HG02610 (cell line): ENCODE results near the gene TYMP.

Experiments used
- ATAC-seq: cut with Tn5 transposase; IDR thresholded peaks from one replicate; pipeline ENCODE4 v1.9.1; 2021; ENCODE audit warnings: mild to moderate bottlenecking, moderate library complexity; ENCODE audit not compliant: unreplicated experiment

TYMP gene

DNA sequence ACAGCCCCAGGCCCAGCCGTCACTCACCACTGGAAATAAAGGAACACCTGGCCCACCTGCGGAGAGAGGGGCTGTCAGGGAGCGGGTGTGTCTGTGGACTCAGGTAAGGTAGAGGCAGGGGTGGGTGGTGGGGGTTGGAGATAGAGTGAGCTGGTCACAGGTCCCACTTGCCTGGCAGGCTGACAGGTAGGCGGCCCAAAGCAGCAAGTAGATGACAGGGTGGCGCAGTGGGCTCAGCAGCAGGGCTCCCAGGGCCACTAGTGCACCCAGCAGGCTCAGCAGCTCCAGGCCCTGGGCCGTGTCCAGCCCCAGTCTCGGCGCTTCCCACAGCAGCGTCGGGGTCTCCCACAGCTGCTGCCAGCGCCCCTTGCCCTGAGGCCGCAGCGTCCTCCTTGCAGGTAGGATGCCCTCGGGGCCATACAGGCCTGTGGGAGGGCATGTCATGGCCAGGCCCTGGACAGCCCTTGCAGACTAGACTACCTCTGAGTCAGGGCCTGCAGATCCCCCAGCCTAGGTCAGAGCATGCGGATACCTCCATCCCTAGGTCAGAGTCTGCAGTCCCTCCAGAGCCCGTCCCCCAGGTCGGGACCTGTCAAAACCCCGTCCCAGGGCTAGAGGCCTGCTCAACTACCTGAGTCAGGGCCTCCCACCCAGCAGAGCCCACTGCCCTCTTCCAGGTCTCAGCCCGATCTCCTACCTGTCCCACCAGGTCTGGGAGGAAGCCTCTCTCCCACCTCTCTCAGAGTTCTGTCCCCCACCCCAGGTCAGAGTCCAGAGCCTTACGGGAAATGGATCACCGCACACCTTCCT lies 23.0 kb downstream of the TYMP start:
- no peak for ATAC-seq

DNA sequence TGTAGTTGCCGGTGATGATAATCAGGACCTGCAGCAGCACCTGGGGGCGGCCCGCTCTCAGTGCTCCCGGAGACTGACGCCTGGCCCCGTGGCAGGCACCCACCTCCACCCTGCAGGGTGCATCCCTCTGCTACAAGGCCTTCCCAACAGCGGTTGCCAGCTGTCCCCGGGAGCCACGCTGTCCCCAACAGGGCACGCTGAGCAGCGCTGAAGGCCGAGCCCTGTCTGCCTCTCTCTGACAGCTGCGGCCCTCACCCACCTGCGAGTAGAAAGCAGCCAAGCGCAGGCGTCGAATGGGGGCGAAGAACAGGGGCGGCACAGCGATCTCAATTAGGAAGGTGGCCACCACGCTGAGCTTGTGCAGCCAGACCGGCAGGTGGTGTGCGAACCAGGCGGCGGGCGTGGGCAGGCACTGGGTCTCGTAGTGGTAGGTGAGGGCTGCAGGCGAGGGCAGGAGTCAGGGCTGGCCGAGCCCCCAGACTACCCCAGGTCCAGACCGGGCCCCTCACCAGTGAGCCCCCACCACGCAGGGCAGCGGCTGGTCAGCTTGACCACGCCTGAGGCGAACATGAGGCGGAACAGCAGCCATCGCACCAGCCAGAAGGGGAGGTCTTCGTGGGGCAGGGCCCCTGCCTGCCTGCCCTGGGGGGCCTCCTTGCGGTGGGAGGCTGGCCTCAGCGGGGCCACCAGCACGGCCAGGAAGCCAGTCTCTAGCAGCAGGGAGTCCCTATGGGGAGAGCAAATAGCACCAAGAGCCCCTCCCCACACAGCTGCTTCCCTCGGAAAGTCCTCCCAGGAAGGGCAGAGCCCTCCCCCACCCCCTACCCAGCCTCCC lies 23.8 kb downstream of the TYMP start:
- no peak for ATAC-seq

DNA sequence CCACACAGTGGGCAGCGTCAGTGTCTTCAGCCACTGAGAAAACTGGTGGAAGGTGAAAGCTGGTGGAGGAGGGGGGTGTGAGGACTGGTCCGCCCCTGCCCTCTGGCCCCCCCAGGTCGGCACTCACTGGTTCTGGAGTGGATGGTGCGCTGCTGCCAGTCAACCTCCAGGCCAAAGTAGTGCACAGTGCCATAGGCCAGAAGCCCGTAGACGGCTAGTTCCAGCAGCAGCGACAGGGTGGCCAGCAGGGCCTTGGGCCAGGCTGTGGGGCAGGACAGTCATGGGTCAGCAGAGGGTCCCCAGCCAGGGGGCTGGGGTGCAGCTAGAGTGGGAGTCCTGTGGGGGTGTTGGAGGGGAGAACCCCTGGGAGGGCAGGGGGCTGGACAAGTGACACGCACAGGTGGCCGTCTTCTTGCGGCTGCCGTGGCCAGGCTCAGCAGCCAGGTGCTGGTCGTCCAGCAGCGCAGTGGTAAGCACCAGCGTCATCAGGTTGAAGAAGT lies 24.5 kb downstream of the TYMP start:
- ATAC-seq: no peak

DNA sequence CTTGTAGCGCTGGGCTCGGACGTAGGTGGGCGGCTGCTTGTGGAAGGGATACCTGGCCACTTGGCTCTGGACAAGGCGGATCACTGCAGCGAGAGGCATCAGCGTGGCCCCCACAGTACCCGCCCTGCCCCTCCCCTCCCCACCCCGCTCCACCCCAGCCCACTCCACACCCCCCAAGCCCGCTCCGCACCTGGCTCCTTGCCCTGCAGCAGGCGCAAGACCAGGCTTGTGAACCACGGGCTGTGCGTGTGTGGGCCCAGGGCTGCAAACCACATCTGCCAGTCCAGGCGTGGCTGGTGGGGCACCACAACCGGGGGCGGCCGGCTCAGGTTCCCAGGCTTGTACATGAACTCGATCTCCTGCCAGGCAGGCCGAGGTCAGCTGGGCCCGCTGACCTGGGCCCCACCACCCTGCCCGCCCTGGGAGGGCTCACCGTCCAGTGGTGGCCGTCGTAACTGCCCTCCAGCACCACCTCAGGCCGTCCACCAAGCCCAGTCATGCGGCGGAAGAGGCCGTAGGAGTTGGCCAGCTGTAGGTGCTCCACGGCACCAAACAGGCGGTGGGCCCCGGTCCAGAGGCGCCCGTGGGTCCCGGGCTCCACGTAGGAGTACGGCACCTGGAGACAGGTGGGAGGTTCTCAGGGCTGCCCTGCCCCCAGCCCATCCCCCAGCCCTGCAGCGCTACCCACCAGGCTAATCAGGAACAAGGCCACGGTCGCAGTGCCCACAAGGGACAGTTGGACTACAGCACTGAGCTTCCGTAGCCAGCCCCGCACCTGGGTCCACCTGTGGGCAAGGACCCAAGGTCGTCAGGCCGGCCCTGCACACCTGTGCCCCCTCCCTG lies 25.2 kb downstream of the TYMP start:
- ATAC-seq: no peak

DNA sequence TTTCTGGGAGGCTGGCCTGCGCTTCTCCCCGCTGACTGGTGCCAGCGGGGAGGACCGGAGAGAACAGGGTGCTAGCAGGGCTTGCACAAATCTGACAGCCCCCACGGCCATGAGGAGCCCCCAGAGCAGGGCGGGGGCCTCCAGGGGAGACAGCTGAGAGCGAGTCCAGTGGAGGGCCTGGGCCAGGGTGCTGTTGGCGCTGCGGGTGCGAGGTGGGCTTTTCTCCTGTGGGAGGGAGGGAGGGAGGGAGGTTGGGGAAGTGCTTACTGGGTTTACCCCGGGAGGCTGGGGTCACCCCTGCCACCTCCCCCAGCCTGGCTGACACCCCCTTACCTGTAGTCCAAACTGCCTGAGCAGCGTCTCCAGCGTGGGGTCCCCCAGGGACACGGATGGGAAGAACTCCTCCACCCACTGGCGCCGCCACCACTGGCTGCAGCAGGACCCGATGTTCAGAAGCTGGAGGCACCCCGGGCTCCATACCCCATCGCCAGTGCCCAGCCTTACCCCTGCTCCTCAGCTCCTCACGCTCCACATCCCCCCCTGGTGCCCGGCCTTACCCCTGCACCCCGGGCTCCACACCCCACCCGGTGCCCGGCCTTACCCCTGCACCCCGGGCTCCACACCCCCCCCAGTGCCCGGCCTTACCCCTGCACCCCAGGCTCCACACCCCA lies 26.2 kb downstream of the TYMP start:
- no peak for ATAC-seq

DNA sequence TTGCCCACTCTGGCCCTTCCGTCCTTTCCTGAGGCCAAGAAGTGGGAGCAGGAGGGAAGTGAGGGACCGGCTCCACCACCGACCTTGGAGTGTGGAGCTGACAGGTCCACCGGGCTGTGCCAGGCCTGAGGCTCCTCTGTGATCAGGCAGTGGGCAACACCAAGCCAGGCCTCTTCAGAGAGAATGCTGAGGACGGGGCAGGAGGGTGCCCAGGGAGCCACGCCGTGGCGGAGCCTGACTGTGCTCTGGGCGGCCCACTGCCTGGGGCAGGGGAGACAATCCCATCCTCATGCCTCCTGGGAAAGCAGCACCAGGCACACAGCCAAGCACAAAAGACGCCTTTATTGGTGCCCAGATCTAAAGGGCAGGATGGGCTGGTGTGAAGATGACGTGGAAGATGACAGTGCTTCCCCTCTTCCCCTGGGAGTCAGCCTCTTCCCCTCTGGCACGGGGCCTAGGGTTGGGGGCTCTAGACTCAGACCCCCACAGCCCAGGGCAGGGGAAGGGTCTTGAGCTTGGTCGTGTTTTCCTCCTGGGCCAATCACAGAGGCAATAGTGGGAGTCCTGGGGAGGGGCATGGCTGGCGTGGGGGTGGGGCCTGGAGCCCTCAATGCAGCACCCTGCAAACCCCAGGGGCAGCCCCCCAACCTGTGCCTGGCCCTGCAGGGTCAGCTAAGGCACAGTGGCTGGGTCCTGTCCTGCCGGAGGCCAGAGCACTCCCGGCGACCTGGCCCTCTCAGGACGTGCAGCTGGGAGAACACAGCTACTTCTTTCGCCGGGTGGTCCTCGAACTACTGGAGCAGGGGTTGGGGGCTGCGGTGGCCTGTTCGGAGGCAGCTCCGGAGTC lies 27.0 kb downstream of the TYMP start:
- ATAC-seq: no peak

DNA sequence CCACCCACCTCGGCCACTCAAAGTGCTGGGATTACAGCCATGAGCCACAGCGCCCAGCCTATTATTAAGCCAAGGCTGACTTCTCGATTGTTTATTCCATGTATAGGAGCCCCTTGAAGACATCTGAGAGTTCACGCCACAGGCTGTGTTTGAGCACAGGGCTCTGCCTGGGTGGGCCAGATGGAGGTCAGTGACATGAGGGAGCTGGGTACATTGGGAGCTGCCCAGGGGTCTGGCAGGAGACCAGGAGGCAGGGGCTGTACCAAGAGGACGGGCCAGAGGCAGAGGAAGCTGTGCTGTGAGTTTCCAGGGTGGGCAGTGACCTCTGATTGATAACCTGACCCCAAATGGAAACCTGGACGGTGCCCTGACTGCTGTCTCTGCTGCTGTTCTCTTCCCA lies 27.7 kb downstream of the TYMP start:
- no peak for ATAC-seq

DNA sequence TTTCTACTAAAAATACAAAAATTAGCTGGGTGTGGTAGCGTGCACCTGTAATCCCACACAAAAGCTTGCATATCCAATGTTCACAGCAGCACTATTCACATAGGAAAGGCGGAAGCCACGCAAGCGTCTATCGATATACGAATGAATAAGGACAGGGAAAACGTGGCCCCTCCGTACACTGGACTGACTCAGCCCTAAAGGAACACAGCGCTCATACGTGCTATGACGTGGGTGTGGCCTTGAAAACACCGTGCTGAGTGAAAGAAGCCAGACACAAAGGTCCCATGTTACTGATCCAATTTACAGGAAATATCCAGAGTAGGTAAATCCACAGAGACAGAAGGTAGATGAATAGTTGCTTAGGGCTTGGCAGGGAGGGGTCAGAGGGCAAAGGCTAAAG lies 29.4 kb downstream of the TYMP start:
- ATAC-seq: no peak

DNA sequence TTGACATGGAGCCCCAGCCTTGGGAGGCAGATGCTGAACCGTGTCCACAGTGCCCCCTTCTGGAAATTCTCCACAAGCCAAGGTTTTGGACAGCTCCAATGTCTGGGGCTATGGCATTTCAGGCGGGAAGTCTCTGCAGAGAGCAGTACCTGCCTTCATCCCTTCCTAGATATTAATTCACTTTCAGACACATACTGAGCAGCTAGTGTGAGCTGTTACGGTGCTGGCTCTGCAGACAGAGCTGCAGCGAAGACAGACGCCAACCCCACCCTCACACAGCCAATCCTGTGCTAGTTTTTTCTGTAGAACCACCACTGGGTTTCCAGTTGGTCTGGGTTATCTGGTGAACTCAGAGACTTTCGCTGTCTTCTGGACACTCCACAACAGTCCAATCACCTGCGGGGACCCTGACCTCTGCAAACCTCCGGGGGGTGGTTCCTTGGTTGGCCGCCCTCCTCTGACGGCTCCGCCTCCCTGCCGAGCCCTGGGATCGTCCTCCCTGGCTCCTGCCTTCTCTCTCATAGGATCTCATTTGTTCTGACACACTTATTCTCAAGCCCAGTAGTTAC lies 31.4 kb downstream of the TYMP start:
- ATAC-seq: no peak

DNA sequence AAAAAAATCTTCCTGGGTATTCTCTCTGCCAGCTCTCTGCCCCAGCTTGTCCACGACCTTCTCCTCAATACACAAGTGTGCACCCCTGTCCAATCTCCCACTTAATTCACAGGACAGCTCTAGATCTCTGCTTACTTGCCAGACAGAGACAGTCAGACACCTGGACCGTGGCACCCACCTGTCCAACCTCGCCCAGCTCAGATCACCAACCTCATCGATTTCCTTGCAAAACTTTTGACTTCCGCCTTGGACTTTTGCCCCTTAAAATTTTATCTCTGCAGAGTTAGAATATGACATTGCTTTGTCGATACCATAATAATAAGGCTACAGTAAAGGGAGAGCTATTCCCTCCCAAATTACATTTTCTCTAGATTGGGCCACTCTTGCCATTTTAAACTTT lies 32.7 kb downstream of the TYMP start:
- no peak for ATAC-seq

DNA sequence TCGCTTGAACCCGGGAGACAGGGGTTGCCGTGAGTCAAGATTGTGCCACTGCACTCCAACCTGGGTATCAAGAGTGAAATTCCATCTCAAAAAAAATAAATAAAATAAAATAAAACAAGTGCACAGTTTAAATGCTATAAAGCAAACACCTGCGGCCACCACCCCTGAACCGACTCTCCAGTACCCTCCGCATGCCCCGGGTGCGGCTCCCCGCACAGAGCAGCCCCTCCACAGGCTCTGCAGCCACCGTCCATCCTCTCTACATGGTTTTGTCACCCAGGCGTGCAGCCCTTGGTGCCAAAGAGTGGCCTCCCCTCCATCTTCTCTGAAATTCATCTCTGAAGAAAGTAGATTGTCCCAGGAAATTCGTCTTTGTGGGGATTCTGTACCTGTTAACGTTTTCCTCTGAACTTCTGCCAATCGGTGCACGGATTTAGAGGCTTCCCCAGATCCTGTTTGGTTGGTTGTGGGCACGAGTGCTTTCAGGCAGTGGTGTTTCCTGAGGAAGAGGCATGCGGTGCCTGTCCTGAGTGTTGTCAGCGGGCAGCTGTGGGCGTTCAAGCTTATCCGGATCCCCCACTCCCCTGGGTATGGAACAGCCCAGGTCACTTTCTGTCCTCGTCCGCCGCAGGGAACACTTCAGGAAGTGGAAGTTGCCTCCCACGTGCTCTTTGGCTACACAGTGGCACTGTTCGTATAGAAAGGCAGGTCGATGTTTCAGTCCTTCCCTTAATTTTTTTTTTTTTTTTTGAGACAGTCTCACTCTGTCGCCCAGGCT lies 39.1 kb downstream of the TYMP start:
- no peak for ATAC-seq

DNA sequence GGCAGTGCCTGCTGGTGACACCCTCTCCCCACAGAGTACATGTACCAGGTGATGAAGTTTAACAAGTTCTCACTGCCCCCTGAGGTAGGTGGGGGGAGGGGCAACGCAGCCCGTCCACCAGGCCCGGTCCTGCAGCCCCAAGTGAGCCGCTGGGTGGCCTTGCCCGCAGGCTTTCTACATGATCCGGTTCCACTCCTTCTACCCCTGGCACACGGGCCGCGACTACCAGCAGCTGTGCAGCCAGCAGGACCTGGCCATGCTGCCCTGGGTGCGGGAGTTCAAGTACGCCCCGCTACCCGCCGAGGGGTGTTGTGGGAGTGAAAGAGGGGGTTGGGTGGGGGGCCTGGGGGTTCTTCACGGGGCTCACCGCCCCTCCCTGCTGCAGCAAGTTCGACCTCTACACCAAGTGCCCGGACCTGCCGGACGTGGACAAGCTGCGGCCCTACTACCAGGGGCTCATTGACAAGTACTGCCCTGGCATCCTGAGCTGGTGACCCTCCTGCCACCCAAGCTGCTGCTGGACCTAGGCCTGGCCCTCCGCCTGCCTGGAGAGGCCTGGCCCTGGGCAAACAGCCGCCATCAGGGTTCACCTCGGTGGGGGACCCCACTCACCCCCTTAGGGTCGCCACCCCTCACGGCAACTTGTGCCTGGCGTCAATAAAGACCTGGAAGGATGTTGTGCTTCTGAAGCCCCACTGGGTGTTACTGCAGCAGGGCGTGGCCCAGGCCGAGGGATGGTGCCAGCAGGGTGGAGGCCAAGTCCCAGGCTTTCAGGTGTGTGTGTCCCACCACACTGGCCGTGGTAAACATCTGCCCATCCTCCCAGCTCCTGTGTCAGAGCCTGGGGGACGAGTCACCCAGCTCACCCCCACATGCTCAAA lies 40.2 kb downstream of the TYMP start:
- ATAC-seq: no peak

DNA sequence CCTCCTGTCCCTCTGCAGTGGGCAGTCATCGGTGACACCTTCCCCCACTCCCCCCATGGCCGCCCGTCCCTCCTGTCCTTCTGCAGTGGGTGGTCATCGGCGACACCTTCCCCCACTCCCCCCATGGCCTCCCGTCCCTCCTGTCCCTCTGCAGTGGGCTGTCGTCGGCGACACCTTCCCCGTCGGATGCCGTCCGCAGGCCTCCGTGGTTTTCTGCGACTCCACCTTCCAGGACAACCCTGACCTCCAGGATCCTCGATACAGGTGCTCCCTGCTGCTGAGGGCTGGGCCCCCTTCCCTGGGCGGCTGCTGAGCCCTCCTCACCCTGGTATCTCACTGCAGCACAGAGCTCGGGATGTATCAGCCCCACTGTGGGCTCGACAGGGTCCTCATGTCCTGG lies 40.9 kb downstream of the TYMP start:
- ATAC-seq: no peak

DNA sequence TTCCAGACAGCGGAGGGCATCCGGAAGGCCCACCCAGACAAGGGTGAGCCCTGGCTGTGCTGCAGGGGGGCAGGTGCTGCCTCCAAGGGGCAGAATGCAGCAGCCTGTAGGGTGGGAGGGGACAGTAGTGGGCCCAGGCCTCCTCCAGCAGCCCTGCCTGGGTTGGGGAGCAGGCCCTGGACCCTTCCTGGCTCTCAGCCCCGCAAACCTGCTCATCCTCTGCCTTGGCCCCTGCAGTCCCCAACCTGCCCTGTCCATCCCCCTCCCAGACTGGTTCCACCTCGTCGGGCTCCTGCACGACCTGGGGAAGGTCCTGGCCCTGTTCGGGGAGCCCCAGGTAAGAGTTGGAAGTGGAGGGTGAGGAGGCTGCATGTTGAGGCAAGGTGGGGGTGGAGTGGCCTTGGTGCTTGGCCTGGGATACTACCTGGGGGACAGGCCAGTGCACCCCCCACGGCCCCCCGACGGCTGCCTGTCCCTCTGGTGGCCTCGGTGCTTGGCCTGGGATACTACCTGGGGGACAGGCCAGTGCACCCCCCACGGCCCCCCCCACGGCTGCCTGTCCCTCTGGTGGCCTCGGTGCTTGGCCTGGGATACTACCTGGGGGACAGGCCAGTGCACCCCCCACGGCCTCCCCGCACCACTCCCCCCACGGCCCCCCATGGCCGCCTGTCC lies 41.7 kb downstream of the TYMP start:
- no peak for ATAC-seq

DNA sequence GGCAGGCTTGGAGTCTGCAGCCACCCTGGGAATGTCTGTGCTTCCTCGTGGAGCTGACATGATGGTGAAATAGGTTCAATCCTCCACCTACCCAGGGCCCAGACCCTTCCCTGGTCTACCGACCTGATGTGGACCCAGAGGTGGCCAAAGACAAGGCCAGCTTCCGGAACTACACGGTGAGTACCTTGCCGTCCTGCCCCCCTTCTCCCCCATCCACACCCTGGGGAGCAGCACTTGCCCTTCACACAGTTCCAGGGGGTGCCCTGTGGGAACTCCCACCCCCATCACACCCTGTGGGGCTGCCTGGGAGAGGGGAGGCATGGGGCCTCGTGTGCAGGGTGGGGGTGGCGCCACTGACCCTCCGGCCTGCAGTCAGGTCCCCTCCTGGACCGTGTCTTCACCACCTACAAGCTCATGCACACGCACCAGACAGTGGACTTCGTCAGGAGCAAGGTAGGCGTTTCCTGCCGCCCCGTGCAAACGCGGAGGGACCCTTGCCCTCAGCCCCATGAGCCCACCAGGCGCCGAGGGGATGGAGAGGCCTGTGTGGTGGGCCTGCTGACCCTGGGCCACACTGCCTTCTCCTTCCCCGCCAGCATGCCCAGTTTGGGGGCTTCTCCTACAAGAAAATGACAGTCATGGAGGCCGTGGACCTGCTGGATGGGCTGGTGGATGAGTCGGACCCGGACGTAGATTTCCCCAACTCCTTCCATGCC lies 42.4 kb downstream of the TYMP start:
- ATAC-seq: no peak

DNA sequence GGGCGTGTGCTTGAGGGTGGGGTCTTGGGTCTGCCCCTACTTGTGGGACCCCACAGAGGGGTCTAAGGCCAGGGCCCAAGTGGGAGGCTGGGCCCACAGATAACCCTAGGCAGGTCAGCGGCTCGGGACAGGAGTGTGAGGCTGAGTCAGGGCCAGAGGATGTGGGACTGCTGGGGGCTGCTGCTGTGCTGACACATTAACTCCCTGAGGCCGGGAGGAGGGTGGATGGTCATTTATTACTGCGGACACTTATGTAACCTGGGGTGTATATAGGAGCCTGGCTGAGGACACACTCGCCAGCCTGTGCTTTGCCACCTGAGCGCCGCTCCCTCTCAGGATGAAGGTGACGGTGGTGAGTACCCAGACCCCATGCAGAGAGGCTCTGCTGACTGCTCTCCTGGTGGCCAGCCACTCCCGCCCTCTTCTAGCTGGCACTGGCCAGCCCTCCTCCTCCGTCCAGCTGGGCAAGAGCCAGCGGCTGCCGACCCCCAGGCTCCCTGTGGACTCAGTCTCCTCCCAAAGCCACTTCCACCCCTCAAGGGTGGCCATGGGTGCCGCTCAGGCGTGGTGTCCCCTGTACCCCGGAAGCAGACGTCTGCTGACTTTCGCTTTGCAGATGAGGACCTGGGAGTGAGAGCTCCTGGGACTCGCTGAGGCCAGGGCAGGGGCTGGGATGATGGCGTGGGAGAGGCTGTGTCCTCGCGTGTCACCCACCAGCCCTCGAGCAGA lies 43.1 kb downstream of the TYMP start, which contains the start of gene MIOX:
Gene MIOX, plus strand, starts transcription at position 299 of the 729 bp plus-strand sequence. Its CDS starts 39 bp downstream, at position 338.
- ATAC-seq: no peak
